ENCODE results near the gene RALGPS1. TPM values are rescaled to one million over a fixed set of nuclear protein-coding genes. Genes with fewer than 3 reads are reported as not detected.

Gene RALGPS1
- polyA plus RNA-seq, 1 of the 3 experiments (the other 2 are of a cell fraction): 3.9 TPM

DNA sequence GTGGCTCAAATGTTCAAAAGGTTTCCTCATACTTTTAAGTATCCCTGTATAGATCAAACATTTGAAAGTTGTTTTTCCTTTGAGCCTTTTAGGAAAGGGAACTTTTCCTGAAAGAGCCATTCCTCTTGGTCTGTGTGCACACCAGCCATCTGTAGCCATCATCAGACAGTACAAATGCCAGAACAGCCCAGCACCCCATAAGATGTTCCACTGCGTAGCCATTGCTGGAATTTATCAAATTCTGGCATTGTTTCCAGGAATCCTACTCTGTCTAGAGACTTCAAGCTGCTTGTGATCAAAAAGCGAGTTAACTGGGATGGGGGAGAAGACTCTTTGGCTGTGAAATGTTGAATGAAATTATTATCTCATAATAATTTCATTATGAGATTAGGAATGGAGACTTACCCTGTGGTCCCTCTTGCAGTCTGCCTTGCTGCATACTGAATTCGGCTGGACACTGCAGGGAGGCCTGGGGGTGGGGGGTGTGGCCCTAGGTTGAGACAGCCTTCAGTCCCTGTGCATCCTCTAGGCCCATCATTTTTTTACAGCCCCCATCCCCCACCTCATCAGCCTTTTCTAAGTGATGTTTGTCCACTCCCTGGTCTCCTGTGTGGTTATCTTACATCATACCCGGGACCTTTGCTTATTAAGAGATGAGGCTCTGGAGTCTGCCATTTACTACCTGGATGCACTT is 99.8 kb downstream of the RALGPS1 start:
- Histone ChIP-seq H2AFZ (ENCODE audit: low read depth) (no peak overlapping the region), H3K9ac (no peak overlapping the region), H3K9me2 (no peaks in the 10 kb centered on the region), H3K36me3 (replicated peaks in 1 of 2; ENCODE audit: control insufficient read depth in 1 of 2, insufficient read depth in 2 of 2, low read length in 1 of 2) (no peaks in the 10 kb centered on the region), H3K9me3 (no peaks in the 10 kb centered on the region), H3K4me3 (ENCODE audit: low read depth in 2 of 2, low read length in 1 of 2) (no peak overlapping the region), H3K4me1 (ENCODE audit: control insufficient read depth in 1 of 2, insufficient read depth in 2 of 2, low read depth in 1 of 2, low read length in 1 of 2) (peaks cover 0 to 30% of the 10 kb centered on the region in 2 experiments; a peak in 2 of 4 replicates), H3K79me2 (ENCODE audit: insufficient read depth) (no peaks in the 10 kb centered on the region), H3K27me3 (ENCODE audit: insufficient read depth) (no peaks in the 10 kb centered on the region), H4K20me1 (ENCODE audit: insufficient read depth) (no peaks in the 10 kb centered on the region), H3K27ac (ENCODE audit: low read depth in 2 of 2, low read length in 1 of 2) (peak overlapping the region in 1 of 2 experiments; percentile 61; a peak in 2 of 4 replicates), H3F3A (replicated peaks; ENCODE audit: insufficient read depth) (no peaks in the 10 kb centered on the region), H3K4me2 (no peak overlapping the region)
- DNase-seq: peak; percentile 30
- ChIA-PET POLR2A (no interaction called here), CTCF (interaction anchor here (1.0 kb wide), 1 partner anchor 185 kb away, joined by 3 read pairs; no protein-coding TSS in a partner anchor)
- WGBS (ENCODE audit: low lambda C conversion rate): 43% methylated on average over 4 of the region's 4 CpGs
- TF ChIP-seq TCF12 (IDR thresholded peaks at IDR 0.05) (peak; percentile 76), YY1 (IDR thresholded peaks at IDR 0.05; ENCODE audit: low read depth) (no peak), RXRA (IDR thresholded peaks at IDR 0.05; ENCODE audit: borderline replicate concordance, low read depth) (no peak), EP300 (IDR thresholded peaks at IDR 0.05; ENCODE audit: borderline replicate concordance in 1 of 2, low read depth in 1 of 2, low read length in 1 of 2) (no peak), SMC3 (IDR thresholded peaks at IDR 0.05; ENCODE audit: low read depth, low read length) (no peak), FOXJ3 (CRISPR knock-in tag; IDR thresholded peaks at IDR 0.05) (no peak), TAF1 (IDR thresholded peaks at IDR 0.05; ENCODE audit: borderline replicate concordance, low read depth, low read length) (no peak), TEAD4 (IDR thresholded peaks at IDR 0.05; ENCODE audit: borderline replicate concordance, insufficient read depth) (no peak), NRF1 (IDR thresholded peaks at IDR 0.05; ENCODE audit: low read depth, low read length) (no peak), RAD21 (IDR thresholded peaks at IDR 0.05; ENCODE audit: low read length) (no peak), FOSL2 (IDR thresholded peaks at IDR 0.05; ENCODE audit: borderline replicate concordance, low read depth) (no peak), RCOR1 (IDR thresholded peaks at IDR 0.05; ENCODE audit: low read length) (peak; percentile 55; the same call in 1 of the 2 replicates), MXI1 (IDR thresholded peaks at IDR 0.05; ENCODE audit: low read depth, low read length) (no peak), ELF1 (IDR thresholded peaks at IDR 0.05) (no peak), JUND (IDR thresholded peaks at IDR 0.05) (no peak), GABPA (IDR thresholded peaks at IDR 0.05; ENCODE audit: low read depth) (no peak), POLR2AphosphoS5 (IDR thresholded peaks at IDR 0.05; ENCODE audit: low read depth, low read length) (0 out of 2 replicates have a peak, but pooled peaks have one; percentile 20), RFX5 (IDR thresholded peaks at IDR 0.05; ENCODE audit: low read length) (no peak), CHD2 (IDR thresholded peaks at IDR 0.05; ENCODE audit: low read length, partially characterized antibody) (peak; percentile 38), FOXM1 (IDR thresholded peaks at IDR 0.05; ENCODE audit: low read depth) (no peak), NFIC (IDR thresholded peaks at IDR 0.05; ENCODE audit: borderline replicate concordance) (peak; percentile 18; the same call in 1 of the 2 replicates), GATA2 (CRISPR knock-in tag; IDR thresholded peaks at IDR 0.05) (no peak)
- TF ChIP-seq, protein P1, sequence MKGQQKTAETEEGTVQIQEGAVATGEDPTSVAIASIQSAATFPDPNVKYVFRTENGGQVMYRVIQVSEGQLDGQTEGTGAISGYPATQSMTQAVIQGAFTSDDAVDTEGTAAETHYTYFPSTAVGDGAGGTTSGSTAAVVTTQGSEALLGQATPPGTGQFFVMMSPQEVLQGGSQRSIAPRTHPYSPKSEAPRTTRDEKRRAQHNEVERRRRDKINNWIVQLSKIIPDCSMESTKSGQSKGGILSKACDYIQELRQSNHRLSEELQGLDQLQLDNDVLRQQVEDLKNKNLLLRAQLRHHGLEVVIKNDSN (IDR thresholded peaks at IDR 0.05; ENCODE audit: borderline replicate concordance, low read depth): no peak
- TF ChIP-seq, protein P2, sequence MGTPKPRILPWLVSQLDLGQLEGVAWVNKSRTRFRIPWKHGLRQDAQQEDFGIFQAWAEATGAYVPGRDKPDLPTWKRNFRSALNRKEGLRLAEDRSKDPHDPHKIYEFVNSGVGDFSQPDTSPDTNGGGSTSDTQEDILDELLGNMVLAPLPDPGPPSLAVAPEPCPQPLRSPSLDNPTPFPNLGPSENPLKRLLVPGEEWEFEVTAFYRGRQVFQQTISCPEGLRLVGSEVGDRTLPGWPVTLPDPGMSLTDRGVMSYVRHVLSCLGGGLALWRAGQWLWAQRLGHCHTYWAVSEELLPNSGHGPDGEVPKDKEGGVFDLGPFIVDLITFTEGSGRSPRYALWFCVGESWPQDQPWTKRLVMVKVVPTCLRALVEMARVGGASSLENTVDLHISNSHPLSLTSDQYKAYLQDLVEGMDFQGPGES (IDR thresholded peaks at IDR 0.05; ENCODE audit: low read depth, low read length): no peak
- TF ChIP-seq, protein P3, sequence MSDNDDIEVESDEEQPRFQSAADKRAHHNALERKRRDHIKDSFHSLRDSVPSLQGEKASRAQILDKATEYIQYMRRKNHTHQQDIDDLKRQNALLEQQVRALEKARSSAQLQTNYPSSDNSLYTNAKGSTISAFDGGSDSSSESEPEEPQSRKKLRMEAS (IDR thresholded peaks at IDR 0.05; ENCODE audit: low read depth): no peak
- TF ChIP-seq, protein P4, sequence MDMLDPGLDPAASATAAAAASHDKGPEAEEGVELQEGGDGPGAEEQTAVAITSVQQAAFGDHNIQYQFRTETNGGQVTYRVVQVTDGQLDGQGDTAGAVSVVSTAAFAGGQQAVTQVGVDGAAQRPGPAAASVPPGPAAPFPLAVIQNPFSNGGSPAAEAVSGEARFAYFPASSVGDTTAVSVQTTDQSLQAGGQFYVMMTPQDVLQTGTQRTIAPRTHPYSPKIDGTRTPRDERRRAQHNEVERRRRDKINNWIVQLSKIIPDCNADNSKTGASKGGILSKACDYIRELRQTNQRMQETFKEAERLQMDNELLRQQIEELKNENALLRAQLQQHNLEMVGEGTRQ (IDR thresholded peaks at IDR 0.05; ENCODE audit: borderline replicate concordance, low read depth, low read length): no peak
- TF ChIP-seq, protein P5, sequence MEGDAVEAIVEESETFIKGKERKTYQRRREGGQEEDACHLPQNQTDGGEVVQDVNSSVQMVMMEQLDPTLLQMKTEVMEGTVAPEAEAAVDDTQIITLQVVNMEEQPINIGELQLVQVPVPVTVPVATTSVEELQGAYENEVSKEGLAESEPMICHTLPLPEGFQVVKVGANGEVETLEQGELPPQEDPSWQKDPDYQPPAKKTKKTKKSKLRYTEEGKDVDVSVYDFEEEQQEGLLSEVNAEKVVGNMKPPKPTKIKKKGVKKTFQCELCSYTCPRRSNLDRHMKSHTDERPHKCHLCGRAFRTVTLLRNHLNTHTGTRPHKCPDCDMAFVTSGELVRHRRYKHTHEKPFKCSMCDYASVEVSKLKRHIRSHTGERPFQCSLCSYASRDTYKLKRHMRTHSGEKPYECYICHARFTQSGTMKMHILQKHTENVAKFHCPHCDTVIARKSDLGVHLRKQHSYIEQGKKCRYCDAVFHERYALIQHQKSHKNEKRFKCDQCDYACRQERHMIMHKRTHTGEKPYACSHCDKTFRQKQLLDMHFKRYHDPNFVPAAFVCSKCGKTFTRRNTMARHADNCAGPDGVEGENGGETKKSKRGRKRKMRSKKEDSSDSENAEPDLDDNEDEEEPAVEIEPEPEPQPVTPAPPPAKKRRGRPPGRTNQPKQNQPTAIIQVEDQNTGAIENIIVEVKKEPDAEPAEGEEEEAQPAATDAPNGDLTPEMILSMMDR (IDR thresholded peaks at IDR 0.05): no peak
- TF ChIP-seq, protein P6, sequence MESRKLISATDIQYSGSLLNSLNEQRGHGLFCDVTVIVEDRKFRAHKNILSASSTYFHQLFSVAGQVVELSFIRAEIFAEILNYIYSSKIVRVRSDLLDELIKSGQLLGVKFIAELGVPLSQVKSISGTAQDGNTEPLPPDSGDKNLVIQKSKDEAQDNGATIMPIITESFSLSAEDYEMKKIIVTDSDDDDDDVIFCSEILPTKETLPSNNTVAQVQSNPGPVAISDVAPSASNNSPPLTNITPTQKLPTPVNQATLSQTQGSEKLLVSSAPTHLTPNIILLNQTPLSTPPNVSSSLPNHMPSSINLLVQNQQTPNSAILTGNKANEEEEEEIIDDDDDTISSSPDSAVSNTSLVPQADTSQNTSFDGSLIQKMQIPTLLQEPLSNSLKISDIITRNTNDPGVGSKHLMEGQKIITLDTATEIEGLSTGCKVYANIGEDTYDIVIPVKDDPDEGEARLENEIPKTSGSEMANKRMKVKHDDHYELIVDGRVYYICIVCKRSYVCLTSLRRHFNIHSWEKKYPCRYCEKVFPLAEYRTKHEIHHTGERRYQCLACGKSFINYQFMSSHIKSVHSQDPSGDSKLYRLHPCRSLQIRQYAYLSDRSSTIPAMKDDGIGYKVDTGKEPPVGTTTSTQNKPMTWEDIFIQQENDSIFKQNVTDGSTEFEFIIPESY (IDR thresholded peaks at IDR 0.05; ENCODE audit: borderline replicate concordance, low read depth): no peak
